K562 (cell line): ENCODE data around the gene PRPS2. TPM values are rescaled to one million over a fixed set of nuclear protein-coding genes. Genes with fewer than 3 reads are reported as not detected.

ENCODE experiments used
- ATAC-seq: fragments of 200-7000 bp; cut with Tn5 transposase; 3 replicates; pipeline ENCODE4 v1.9.1; 2020; ENCODE audit warnings: moderate library complexity
- BruUV-seq: library from RNA; stranded (reverse); fragments of 400-500 nt; replicated peaks from 2 replicates; lab custom pipeline; 2021; lab: Mats Ljungman, UMichigan
- CTCF ChIA-PET: fragments of 300-600 bp; formaldehyde crosslinking; extraction: SDS; loops from one replicate; lab custom pipeline; 2021; ENCODE audit warnings: low intra/inter-chr PET ratio; lab: Yijun Ruan, JAX
- POLR2A ChIA-PET: fragments of 300-600, 350-650 bp; sonication (Branson Sonifier 250); formaldehyde crosslinking; extraction: SDS; loops from one replicate; lab custom pipeline; 2021; ENCODE audit warnings: antibody characterized with exemption, inconsistent platforms; lab: Yijun Ruan, JAX
- DNase-seq, 4 experiments: peaks; one replicate each; pipeline versions ENCODE4 v3.0.0 to v3.0.0-alpha.2; 2011 to 2018; ENCODE audit warnings: low spot score in 3 of 4, mixed read lengths in 3 of 4; ENCODE audit errors: extremely low read depth in 1 of 4
- FAIRE-seq: peaks from 2 replicates; lab custom pipeline; 2011; peaks lifted over from hg19 to GRCh38; lab: Jason Lieb, UNC
- H2AFZ ChIP-seq: 2 replicates; pipeline ENCODE4 v1.6.0; 2011; ENCODE audit warnings: low read depth, low read length, control low read depth, inconsistent platforms
- H3K27ac ChIP-seq: fragments of 200-600 bp; 3 replicates; pipeline ENCODE4 v1.8.0; 2011; ENCODE audit warnings: low read depth, mild to moderate bottlenecking, control low read depth, inconsistent platforms, low read length, moderate library complexity, mixed read lengths; ENCODE audit errors: extremely low read depth
- H3K27me3 ChIP-seq, 2 experiments: fragments of 300-600 bp in 1 of 2; 2 replicates in 1 of 2; 3 replicates in 1 of 2; pipeline versions ENCODE4 v1.6.0 to v1.8.0; 2011; ENCODE audit warnings: inconsistent platforms in 2 of 2, low read length in 2 of 2, mild to moderate bottlenecking in 1 of 2, mixed read lengths in 1 of 2, moderate library complexity in 1 of 2; ENCODE audit not compliant: control insufficient read depth in 2 of 2, insufficient read depth in 2 of 2
- H3K36me3 ChIP-seq: fragments of 300-600 bp; 3 replicates; pipeline ENCODE4 v1.8.0; 2011; ENCODE audit warnings: mild to moderate bottlenecking, low read length, inconsistent platforms; ENCODE audit not compliant: control insufficient read depth, insufficient read depth
- H3K4me1 ChIP-seq, 2 experiments: fragments of 200-600 bp in 1 of 2; replicated peaks in 1 of 2; 2 replicates in 1 of 2; 3 replicates in 1 of 2; pipeline versions ENCODE4 v1.5.1 to v1.8.0; 2011; ENCODE audit warnings: inconsistent platforms in 2 of 2, low read length in 2 of 2, mild to moderate bottlenecking in 1 of 2, mixed read lengths in 1 of 2, moderate library complexity in 1 of 2; ENCODE audit not compliant: control insufficient read depth in 2 of 2, insufficient read depth in 2 of 2
- H3K4me2 ChIP-seq: 2 replicates; pipeline ENCODE4 v1.6.1; 2011; ENCODE audit warnings: low read length, control low read depth, inconsistent platforms, mixed read lengths; ENCODE audit not compliant: insufficient read depth
- H3K4me3 ChIP-seq: fragments of 200-600 bp; sonication (generic), shearing (Covaris generic); 2 replicates; pipeline ENCODE4 v1.5.1; 2016; ENCODE audit warnings: control low read depth, inconsistent platforms
- H3K79me2 ChIP-seq: fragments of 200-600 bp; 3 replicates; pipeline ENCODE4 v1.8.0; 2011; ENCODE audit warnings: low read length, inconsistent platforms; ENCODE audit not compliant: control insufficient read depth, insufficient read depth
- H3K9ac ChIP-seq, 2 experiments: 2 replicates each; pipeline versions ENCODE4 v1.6.0 to v1.6.1; 2011; ENCODE audit warnings: low read depth in 2 of 2, low read length in 2 of 2, control low read depth in 1 of 2, inconsistent platforms in 1 of 2, mild to moderate bottlenecking in 1 of 2, mixed read lengths in 1 of 2; ENCODE audit not compliant: insufficient read depth in 1 of 2
- H3K9me1 ChIP-seq: one replicate; pipeline ENCODE4 v1.6.0; 2011; ENCODE audit warnings: inconsistent platforms, mild to moderate bottlenecking, low read length, moderate library complexity; ENCODE audit not compliant: control insufficient read depth, insufficient read depth
- H3K9me3 ChIP-seq: replicated peaks from 2 replicates; pipeline ENCODE4 v1.5.1; 2011; ENCODE audit warnings: low read depth, low read length, inconsistent platforms; ENCODE audit not compliant: control insufficient read depth, insufficient read depth
- H4K20me1 ChIP-seq: replicated peaks from 2 replicates; pipeline ENCODE4 v1.6.1; 2011; ENCODE audit warnings: low read length, inconsistent platforms, mixed read lengths; ENCODE audit not compliant: control insufficient read depth, insufficient read depth
- ARID2 ChIP-seq: fragments of 450-650 bp; IDR thresholded peaks from 2 replicates; pipeline ENCODE4 v1.6.1; 2017; ENCODE audit warnings: antibody characterized with exemption, mild to moderate bottlenecking
- BCL6 ChIP-seq: fragments of 250-450 bp; sonication (Bioruptor Pico); IDR thresholded peaks from 2 replicates; pipeline ENCODE4 v1.4.0; 2020
- EGR1 ChIP-seq: fragments of 450-650 bp; conservative IDR thresholded peaks from 2 replicates; pipeline ENCODE4 v1.6.1; 2017; ENCODE audit warnings: mild to moderate bottlenecking
- ESRRB ChIP-seq: fragments of 250-450 bp; sonication (Bioruptor Pico); IDR thresholded peaks from 2 replicates; pipeline ENCODE4 v1.5.0; 2020; ENCODE audit warnings: mild to moderate bottlenecking, moderate library complexity, borderline replicate concordance
- FIP1L1 ChIP-seq: fragments of 200-400 bp; formaldehyde crosslinking; IDR thresholded peaks from 2 replicates; pipeline ENCODE4 v1.6.1; 2018; ENCODE audit warnings: mild to moderate bottlenecking, low read depth, low read length; ENCODE audit not compliant: poor library complexity, severe bottlenecking
- POLR2A ChIP-seq: fragments of 450-650 bp; conservative IDR thresholded peaks from 2 replicates; pipeline ENCODE4 v1.6.1; 2016
- SUPT5H ChIP-seq: fragments of 450-650 bp; IDR thresholded peaks from 2 replicates; pipeline ENCODE4 v1.6.1; 2016
- TBL1XR1 ChIP-seq, 2 experiments: IDR thresholded peaks; 2 replicates each; pipeline ENCODE4 v1.6.1; 2012; ENCODE audit warnings: improper control_type of control experiment in 2 of 2, low read length in 2 of 2, mild to moderate bottlenecking in 1 of 2
- TRIM24 ChIP-seq, 2 experiments: fragments of 450-650 bp; IDR thresholded peaks; 2 replicates each; pipeline ENCODE4 v1.6.1; 2016
- YY1 ChIP-seq, 3 experiments: IDR thresholded peaks; 2 replicates each; pipeline ENCODE4 v1.6.1; 2011; ENCODE audit warnings: low read length in 2 of 3, mild to moderate bottlenecking in 2 of 3, moderate library complexity in 2 of 3, borderline replicate concordance in 1 of 3, control low read depth in 1 of 3, low read depth in 1 of 3; ENCODE audit not compliant: insufficient read depth in 3 of 3, insufficient replicate concordance in 2 of 3, control insufficient read depth in 1 of 3, insufficient read length in 1 of 3; ENCODE audit errors: extremely low read depth in 1 of 3
- ZFP36 ChIP-seq: fragments of 150-350 bp; IDR thresholded peaks from 2 replicates; pipeline ENCODE4 v1.6.1; 2018; ENCODE audit warnings: low read length, low read depth; ENCODE audit not compliant: partially characterized antibody
- ZKSCAN3 ChIP-seq: fragments of 250-450 bp; sonication (Bioruptor Pico); IDR thresholded peaks from 2 replicates; pipeline ENCODE4 v1.4.0; 2020
- ZNF121 ChIP-seq: sonication (generic); formaldehyde crosslinking; conservative IDR thresholded peaks from 2 replicates; pipeline ENCODE4 v1.8.0; 2022; ENCODE audit warnings: missing genetic modification reagents
- ZNF212 ChIP-seq: fragments of 450-650 bp; formaldehyde crosslinking; IDR thresholded peaks from 2 replicates; pipeline ENCODE4 v1.4.0; 2020; ENCODE audit warnings: mild to moderate bottlenecking
- WGBS: fragments of 100-300 bp; shearing (Covaris generic); methylation state at CpG from one replicate; pipeline ENCODE4 v1.1.6; 2016; ENCODE audit warnings: low coverage, mixed read lengths; ENCODE audit not compliant: insufficient coverage; ENCODE audit errors: missing lambda C conversion rate; 5-methylcytosine and 5-hydroxymethylcytosine counted together
- in situ Hi-C: fragments of 300-500 bp; cut with MboI; formaldehyde crosslinking; loops from 4 replicates; pipeline ENCODE4 v1.15.0; 2018; ENCODE audit warnings: inconsistent platforms, mixed read lengths
- intact Hi-C: fragments of 100-400 bp; cut with micrococcal nuclease; formaldehyde crosslinking; loops from 2 replicates; pipeline ENCODE4 v1.14.2; 2022
- polyA plus RNA-seq, 8 experiments: library from polyadenylated mRNA; depleted of rRNA in 4 of 8; stranded (reverse) in 5 of 8; unstranded in 3 of 8; fragments of >200 nt; fragmentation: Nextera tagmentation in 2 of 8; fragmentation: Illumina TruSeq in 1 of 8; extraction: Ambion mirVana in 2 of 8; extraction: Trizol in 1 of 8; gene quantifications; 2 replicates each; pipeline versions ENCODE4 v1.2.1 to v1.2.3, GENCODE V29; 2011 to 2014; ENCODE audit warnings: inconsistent platforms in 1 of 8, missing spikeins in 1 of 8
- total RNA-seq, 7 experiments: library from RNA; depleted of rRNA in 6 of 7; stranded (reverse); fragments of >200 nt in 6 of 7; fragmentation: Illumina TruSeq in 2 of 7; extraction: Trizol in 2 of 7; gene quantifications; 2 replicates each; pipeline versions ENCODE4 v1.2.1 to v1.2.3, GENCODE V29; 2011 to 2021; ENCODE audit warnings: low replicate concordance in 1 of 7
- TF ChIP-seq, protein P1 (sequence below): fragments of 450-650 bp; formaldehyde crosslinking; IDR thresholded peaks from 2 replicates; pipeline ENCODE4 v1.4.0; 2020; ENCODE audit warnings: mild to moderate bottlenecking, moderate library complexity

PRPS2 gene
- total and polyA plus RNA-seq, 9 of the 15 experiments (the other 6 are each of a cell fraction or from before 2014, with no cell fraction given), result 50.3 to 85.0 (median 62.1) TPM

DNA sequence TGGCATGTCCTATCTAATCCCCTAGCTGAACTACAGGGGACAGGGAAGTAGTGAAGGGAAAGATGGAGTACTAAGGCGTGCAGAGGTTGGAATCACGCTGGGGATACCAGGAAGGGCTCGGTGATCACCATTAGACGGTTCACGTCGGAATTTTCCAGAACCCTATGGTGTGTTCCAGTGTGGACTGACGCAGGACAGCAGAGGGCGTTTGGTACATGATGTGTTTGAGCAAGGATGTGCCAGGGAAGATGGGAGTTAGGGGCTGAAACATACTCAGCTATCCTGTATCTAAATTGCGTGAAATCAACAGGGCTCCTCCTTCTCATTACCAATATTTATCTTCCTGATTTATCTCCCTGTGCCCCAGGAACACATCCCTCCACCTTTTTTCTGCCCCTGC lies 33.7 kb downstream of the PRPS2 start:
- Histone ChIP-seq H3K27me3 (peaks cover under 1 to 5% of the 10 kb centered on the region in 2 experiments; a peak in 2 of 5 replicates), H3K9me3 (no peaks in the 10 kb centered on the region), H2AFZ (no peak overlapping the region), H4K20me1 (no peaks in the 10 kb centered on the region), H3K36me3 (peaks cover 49% of the 10 kb centered on the region; the same call in 2 of the 3 replicates), H3K4me1 (no peaks in the 10 kb centered on the region)
- BruUV-seq, result no TSS peak
- 80% methylated on average over 7 of the region's 9 CpGs for WGBS
- TF ChIP-seq ZNF212 (no peak), SUPT5H (peak; percentile 45; the same call in 1 of the 2 replicates), ZKSCAN3 (CRISPR knock-in tag) (no peak), ARID2 (no peak), BCL6 (CRISPR knock-in tag) (no peak), ESRRB (CRISPR knock-in tag) (no peak), POLR2A (peak; percentile 37; the same call in 1 of the 2 replicates), ZFP36 (no peak), TBL1XR1 (IDR thresholded peaks at IDR 0.05; ENCODE audit: low read length in 2 of 2) (no peak), EGR1 (no peak), ZNF121 (CRISPR knock-in tag) (no peak), TRIM24 (IDR thresholded peaks at IDR 0.05) (no peak), YY1 (IDR thresholded peaks at IDR 0.05; ENCODE audit: borderline replicate concordance in 1 of 3, control insufficient read depth in 1 of 3, extremely low read depth in 1 of 3, insufficient read depth in 3 of 3, insufficient read length in 1 of 3, insufficient replicate concordance in 2 of 3, low read depth in 1 of 3, low read length in 2 of 3) (no peak), FIP1L1 (no peak)
- TF ChIP-seq, protein P1, sequence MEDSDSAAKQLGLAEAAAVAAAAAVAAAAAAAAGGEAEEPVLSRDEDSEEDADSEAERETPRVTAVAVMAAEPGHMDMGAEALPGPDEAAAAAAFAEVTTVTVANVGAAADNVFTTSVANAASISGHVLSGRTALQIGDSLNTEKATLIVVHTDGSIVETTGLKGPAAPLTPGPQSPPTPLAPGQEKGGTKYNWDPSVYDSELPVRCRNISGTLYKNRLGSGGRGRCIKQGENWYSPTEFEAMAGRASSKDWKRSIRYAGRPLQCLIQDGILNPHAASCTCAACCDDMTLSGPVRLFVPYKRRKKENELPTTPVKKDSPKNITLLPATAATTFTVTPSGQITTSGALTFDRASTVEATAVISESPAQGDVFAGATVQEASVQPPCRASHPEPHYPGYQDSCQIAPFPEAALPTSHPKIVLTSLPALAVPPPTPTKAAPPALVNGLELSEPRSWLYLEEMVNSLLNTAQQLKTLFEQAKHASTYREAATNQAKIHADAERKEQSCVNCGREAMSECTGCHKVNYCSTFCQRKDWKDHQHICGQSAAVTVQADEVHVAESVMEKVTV (CRISPR knock-in tag), result no peak
- TF ChIP-seq, all 486 proteins: peak for 2
- no peak overlapping the region for H3K4me2 ChIP-seq
- peak; percentile 49; the same call in 2 of the 3 replicates for ATAC-seq
- H3K9ac ChIP-seq, result no peak overlapping the region
- no peaks in the 10 kb centered on the region for H3K79me2 ChIP-seq
- DNase-seq, result peak in 1 of 4 experiments; percentile 3
- intact Hi-C loops (loop anchor here (5.0 to 10.0 kb wide), 2 partner anchors 67 to 660 kb away; no protein-coding TSS in a partner anchor), in situ Hi-C loops (loop anchor here (10.0 to 25.0 kb wide), 2 partner anchors 70 to 662 kb away; no protein-coding TSS in a partner anchor)
- CTCF ChIA-PET, result no interaction called here
- no peak for FAIRE-seq
- H3K4me3 ChIP-seq, result no peak overlapping the region
- no peaks in the 10 kb centered on the region for H3K9me1 ChIP-seq
- POLR2A ChIA-PET, result no interaction called here
- H3K27ac ChIP-seq, result no peak overlapping the region
